Ascending aorta (tissue), 2 donors: ENCODE results near the gene SF3B4. TPM values are rescaled to one million over a fixed set of nuclear protein-coding genes. Genes with fewer than 3 reads are reported as not detected.

Experiments used
- DNase-seq, 2 donors: peaks; one replicate each; pipeline ENCODE4 v3.0.0-alpha.2; 2019; ENCODE audit warnings: low spot score in 2 of 2
- H3K27ac ChIP-seq, 2 donors: fragments of 200-600 bp; sonication (generic); one replicate each; pipeline ENCODE4 v1.5.1; 2016 to 2017; ENCODE audit warnings: mild to moderate bottlenecking in 1 of 2
- H3K27me3 ChIP-seq: fragments of 200-600 bp; sonication (generic); one replicate; pipeline ENCODE4 v1.5.1; 2017
- H3K36me3 ChIP-seq, 2 donors: fragments of 200-600 bp; sonication (generic); one replicate each; pipeline ENCODE4 v1.5.1; 2016
- H3K4me1 ChIP-seq, 2 donors: fragments of 200-600 bp; sonication (generic); one replicate each; pipeline ENCODE4 v1.5.1; 2016 to 2017; ENCODE audit warnings: mild to moderate bottlenecking in 1 of 2
- H3K4me3 ChIP-seq, 2 donors: fragments of 200-600 bp; sonication (generic); one replicate each; pipeline ENCODE4 v1.5.1; 2016 to 2017; ENCODE audit warnings: mild to moderate bottlenecking in 1 of 2
- H3K9me3 ChIP-seq, 2 donors: fragments of 200-600 bp; sonication (generic); one replicate each; pipeline ENCODE4 v1.5.1; 2016
- CTCF ChIP-seq, 3 experiments: fragments of 200-600 bp in 2 of 3; fragments of 450-650 bp in 1 of 3; sonication (generic) in 2 of 3; IDR thresholded peaks; one replicate each; pipeline ENCODE4 v1.5.1; 2016 to 2019; ENCODE audit warnings: antibody characterized with exemption in 3 of 3, mild to moderate bottlenecking in 1 of 3, moderate library complexity in 1 of 3
- intact Hi-C: fragments of 100-400 bp; cut with DNase I; formaldehyde crosslinking; loops from one replicate; pipeline ENCODE4 v1.15.1; 2023
- total RNA-seq: library from RNA; depleted of rRNA; stranded (reverse); fragments of >200 nt; gene quantifications from one replicate; pipeline ENCODE4 v1.1.0, GENCODE V29; 2016

The SF3B4 gene
- total RNA-seq, 1 donor from 2014 or later = 87.3 TPM

GRCh38 chr1:149884433-149885338 lies 42.9 kb downstream of the SF3B4 start:
- DNase-seq = peak in 1 of 2 donors; percentile 64
- Histone ChIP-seq H3K4me1 (peaks cover 7 to 17% of the 10 kb centered on the region in 2 donors), H3K27me3 (no peaks in the 10 kb centered on the region), H3K27ac (peak overlapping the region; percentile 94 to 100), H3K4me3 (peak overlapping the region; percentile 77 to 81), H3K9me3 (no peaks in the 10 kb centered on the region), H3K36me3 (no peaks in the 10 kb centered on the region)
- intact Hi-C loops = no loop called here
- no peak for TF ChIP-seq CTCF (IDR thresholded peaks at IDR 0.05)

GRCh38 chr1:149883598-149884247 lies 43.9 kb downstream of the SF3B4 start:
- no peaks in the 10 kb centered on the region for H3K9me3 ChIP-seq
- no peaks in the 10 kb centered on the region for H3K27me3 ChIP-seq
- H3K4me3 ChIP-seq = peak overlapping the region in 1 of 2 donors; percentile 32
- no peaks in the 10 kb centered on the region for H3K36me3 ChIP-seq
- H3K4me1 ChIP-seq = peaks cover 7 to 17% of the 10 kb centered on the region in 2 donors
- TF ChIP-seq CTCF (IDR thresholded peaks at IDR 0.05) = no peak
- DNase-seq = peak in 1 of 2 donors; percentile 9
- H3K27ac ChIP-seq = no peak overlapping the region
- intact Hi-C loops = no loop called here

- intact Hi-C loops = no loop called here
- Histone ChIP-seq H3K4me3 (no peak overlapping the region), H3K27me3 (no peaks in the 10 kb centered on the region), H3K27ac (no peak overlapping the region), H3K9me3 (no peaks in the 10 kb centered on the region), H3K4me1 (peaks cover 7 to 17% of the 10 kb centered on the region in 2 donors), H3K36me3 (no peaks in the 10 kb centered on the region)
- DNase-seq = no peak
- no peak for TF ChIP-seq CTCF (IDR thresholded peaks at IDR 0.05)
Measured at GRCh38 chr1:149881876-149882275, 45.7 kb downstream of the SF3B4 start.

- intact Hi-C loops = no loop called here
- Histone ChIP-seq H3K27me3 (no peaks in the 10 kb centered on the region), H3K36me3 (no peaks in the 10 kb centered on the region), H3K27ac (no peak overlapping the region), H3K4me1 (peaks cover 2 to 10% of the 10 kb centered on the region in 2 donors), H3K9me3 (no peaks in the 10 kb centered on the region), H3K4me3 (no peak overlapping the region)
- DNase-seq = no peak
- TF ChIP-seq CTCF (IDR thresholded peaks at IDR 0.05) = no peak
Measured at GRCh38 chr1:149879556-149879955, 48.0 kb downstream of the SF3B4 start.

- Histone ChIP-seq H3K27me3 (no peaks in the 10 kb centered on the region), H3K9me3 (no peaks in the 10 kb centered on the region), H3K27ac (no peak overlapping the region), H3K36me3 (no peaks in the 10 kb centered on the region), H3K4me3 (no peak overlapping the region), H3K4me1 (no peaks in the 10 kb centered on the region)
- peak in 1 of 2 donors; percentile 52 for DNase-seq
- no peak for TF ChIP-seq CTCF (IDR thresholded peaks at IDR 0.05)
- intact Hi-C loops = no loop called here
Measured at GRCh38 chr1:149877211-149877946, 50.2 kb downstream of the SF3B4 start.

Other genes with a start within 250 kb of the SF3B4 start
- 28.0 TPM for gene FCGR1A, start 145.1 kb downstream of the SF3B4 start, total RNA-seq
- gene BOLA1, start 28.2 kb downstream of the SF3B4 start, total RNA-seq = 36.7 TPM
- gene SV2A, start 10.0 kb downstream of the SF3B4 start, total RNA-seq = 5.9 TPM
- 39.8 TPM for gene MTMR11, start 9.1 kb upstream of the SF3B4 start, total RNA-seq
- gene OTUD7B, start 82.9 kb upstream of the SF3B4 start, total RNA-seq = 7.1 TPM
- gene VPS45, start 140.0 kb upstream of the SF3B4 start, total RNA-seq = 11.3 TPM
- gene PLEKHO1, start 222.1 kb upstream of the SF3B4 start, total RNA-seq = 88.9 TPM